ENCODE measurements around the gene EIF5A. TPM values are rescaled to one million over a fixed set of nuclear protein-coding genes. Genes with fewer than 3 reads are reported as not detected.
A peak's percentile ranks its signal among the peaks of the same experiment; 100 is the strongest.

EIF5A gene
- total RNA-seq, 4 donors from 2014 or later = 135 to 210 (median 144) TPM

GRCh38 chr17:7261379-7262191, 45.8 kb upstream of the EIF5A start:
- no peak for TF ChIP-seq POLR2A (IDR thresholded peaks at IDR 0.05)
- TF ChIP-seq, protein P1, sequence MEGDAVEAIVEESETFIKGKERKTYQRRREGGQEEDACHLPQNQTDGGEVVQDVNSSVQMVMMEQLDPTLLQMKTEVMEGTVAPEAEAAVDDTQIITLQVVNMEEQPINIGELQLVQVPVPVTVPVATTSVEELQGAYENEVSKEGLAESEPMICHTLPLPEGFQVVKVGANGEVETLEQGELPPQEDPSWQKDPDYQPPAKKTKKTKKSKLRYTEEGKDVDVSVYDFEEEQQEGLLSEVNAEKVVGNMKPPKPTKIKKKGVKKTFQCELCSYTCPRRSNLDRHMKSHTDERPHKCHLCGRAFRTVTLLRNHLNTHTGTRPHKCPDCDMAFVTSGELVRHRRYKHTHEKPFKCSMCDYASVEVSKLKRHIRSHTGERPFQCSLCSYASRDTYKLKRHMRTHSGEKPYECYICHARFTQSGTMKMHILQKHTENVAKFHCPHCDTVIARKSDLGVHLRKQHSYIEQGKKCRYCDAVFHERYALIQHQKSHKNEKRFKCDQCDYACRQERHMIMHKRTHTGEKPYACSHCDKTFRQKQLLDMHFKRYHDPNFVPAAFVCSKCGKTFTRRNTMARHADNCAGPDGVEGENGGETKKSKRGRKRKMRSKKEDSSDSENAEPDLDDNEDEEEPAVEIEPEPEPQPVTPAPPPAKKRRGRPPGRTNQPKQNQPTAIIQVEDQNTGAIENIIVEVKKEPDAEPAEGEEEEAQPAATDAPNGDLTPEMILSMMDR (IDR thresholded peaks at IDR 0.05) = no peak
- H3K36me3 ChIP-seq = peaks cover 10 to 17% of the 10 kb centered on the region in 2 donors
- WGBS, 2 donors = 7 to 15% methylated on average over 10 to 20 of the region's 71 CpGs
- intact Hi-C loops (cut with DNase I) = no loop called here
- H3K9me3 ChIP-seq = no peaks in the 10 kb centered on the region
- peak overlapping the region; percentile 68 to 92 (median 78) for H3K4me3 ChIP-seq (replicated peaks in 1 of 3)
- H3K27ac ChIP-seq = peak overlapping the region; percentile 74 to 93 (median 84)
- peak; percentile 21 to 24 for DNase-seq
- H3K27me3 ChIP-seq = no peaks in the 10 kb centered on the region
- peaks cover 9 to 28% of the 10 kb centered on the region in 2 donors for H3K4me1 ChIP-seq

- DNase-seq = peak; percentile 97 to 98
These were observed 45.1 kb upstream of the EIF5A start, which contains the start of gene CLDN7 for GRCh38 chr17:7262192-7262934. TSS of gene CLDN7 (minus strand) at chr17:7262478. CDS start at chr17:7262043, 435 bp downstream.

GRCh38 chr17:7262935-7263800, 44.3 kb upstream of the EIF5A start:
- WGBS, 2 donors = 10 to 11% methylated on average over 26 of the region's 26 CpGs
- Histone ChIP-seq H3K4me1 (peaks cover 9 to 28% of the 10 kb centered on the region in 2 donors), H3K27ac (peak overlapping the region; percentile 44 to 75 (median 69)), H3K36me3 (peaks cover 7% of the 10 kb centered on the region in 2 donors), H3K9me3 (no peaks in the 10 kb centered on the region), H3K4me3 (replicated peaks in 1 of 3) (peak overlapping the region; percentile 68 to 83 (median 70)), H3K27me3 (no peaks in the 10 kb centered on the region)
- intact Hi-C loops (cut with DNase I) = no loop called here
- DNase-seq = peak; percentile 82 to 85
- TF ChIP-seq, protein P1 (IDR thresholded peaks at IDR 0.05) = no peak
- TF ChIP-seq POLR2A (IDR thresholded peaks at IDR 0.05) = peak in 1 of 2 donors; percentile 14

More at GRCh38 chr17:7262192-7262934, 45.1 kb upstream of the EIF5A start, which contains the start of gene CLDN7:
- intact Hi-C loops (cut with DNase I) = no loop called here
- Histone ChIP-seq H3K27ac (peak within 1 kb of the TSS; percentile 74 to 93 (median 84)), H3K9me3 (no peaks in the 10 kb centered on the region), H3K4me1 (peaks cover 9 to 28% of the 10 kb centered on the region in 2 donors), H3K36me3 (peaks cover 9 to 10% of the 10 kb centered on the region in 2 donors), H3K4me3 (replicated peaks in 1 of 3) (peak within 1 kb of the TSS; percentile 68 to 92 (median 78)), H3K27me3 (no peaks in the 10 kb centered on the region)
- 1 to 5% methylated on average over 33 to 37 of the region's 64 CpGs for WGBS, 2 donors
- peak; percentile 92 to 94 for TF ChIP-seq POLR2A (IDR thresholded peaks at IDR 0.05)
- TF ChIP-seq, protein P1 (IDR thresholded peaks at IDR 0.05) = peak in 3 of 6 experiments; percentile 28 to 32 (median 30)

GRCh38 chr17:7263801-7264078, 43.7 kb upstream of the EIF5A start:
- Histone ChIP-seq H3K27ac (peak overlapping the region in 2 of 3 donors; percentile 44 to 69), H3K4me1 (peaks cover 9 to 28% of the 10 kb centered on the region in 2 donors), H3K27me3 (no peaks in the 10 kb centered on the region), H3K36me3 (peaks cover 4 to 5% of the 10 kb centered on the region in 2 donors), H3K4me3 (replicated peaks in 1 of 3) (peak overlapping the region in 1 of 3 donors; percentile 68), H3K9me3 (no peaks in the 10 kb centered on the region)
- no peak for DNase-seq
- no peak for TF ChIP-seq POLR2A (IDR thresholded peaks at IDR 0.05)
- TF ChIP-seq, protein P1 (IDR thresholded peaks at IDR 0.05) = no peak
- 63 to 65% methylated on average over 4 of the region's 4 CpGs for WGBS, 2 donors
- intact Hi-C loops (cut with DNase I) = no loop called here

Measured in thyroid gland (tissue), 4 donors.